Ramos (cell line): ENCODE results near the gene SERHL2.
"Not testable (repeated sequence)": the region's sequence is repeated elsewhere in the genome, so short reads cannot be mapped to it uniquely, and the experiment has no call there.

Source experiments
- in situ Hi-C: fragments of 300-500 bp; cut with MboI; formaldehyde crosslinking; loops from one replicate; pipeline ENCODE4 v1.14.3; 2022; ENCODE audit warnings: low sequenced_read_pairs; ENCODE audit not compliant: unreplicated experiment

The SERHL2 gene, protein sequence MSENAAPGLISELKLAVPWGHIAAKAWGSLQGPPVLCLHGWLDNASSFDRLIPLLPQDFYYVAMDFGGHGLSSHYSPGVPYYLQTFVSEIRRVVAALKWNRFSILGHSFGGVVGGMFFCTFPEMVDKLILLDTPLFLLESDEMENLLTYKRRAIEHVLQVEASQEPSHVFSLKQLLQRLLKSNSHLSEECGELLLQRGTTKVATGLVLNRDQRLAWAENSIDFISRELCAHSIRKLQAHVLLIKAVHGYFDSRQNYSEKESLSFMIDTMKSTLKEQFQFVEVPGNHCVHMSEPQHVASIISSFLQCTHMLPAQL

DNA sequence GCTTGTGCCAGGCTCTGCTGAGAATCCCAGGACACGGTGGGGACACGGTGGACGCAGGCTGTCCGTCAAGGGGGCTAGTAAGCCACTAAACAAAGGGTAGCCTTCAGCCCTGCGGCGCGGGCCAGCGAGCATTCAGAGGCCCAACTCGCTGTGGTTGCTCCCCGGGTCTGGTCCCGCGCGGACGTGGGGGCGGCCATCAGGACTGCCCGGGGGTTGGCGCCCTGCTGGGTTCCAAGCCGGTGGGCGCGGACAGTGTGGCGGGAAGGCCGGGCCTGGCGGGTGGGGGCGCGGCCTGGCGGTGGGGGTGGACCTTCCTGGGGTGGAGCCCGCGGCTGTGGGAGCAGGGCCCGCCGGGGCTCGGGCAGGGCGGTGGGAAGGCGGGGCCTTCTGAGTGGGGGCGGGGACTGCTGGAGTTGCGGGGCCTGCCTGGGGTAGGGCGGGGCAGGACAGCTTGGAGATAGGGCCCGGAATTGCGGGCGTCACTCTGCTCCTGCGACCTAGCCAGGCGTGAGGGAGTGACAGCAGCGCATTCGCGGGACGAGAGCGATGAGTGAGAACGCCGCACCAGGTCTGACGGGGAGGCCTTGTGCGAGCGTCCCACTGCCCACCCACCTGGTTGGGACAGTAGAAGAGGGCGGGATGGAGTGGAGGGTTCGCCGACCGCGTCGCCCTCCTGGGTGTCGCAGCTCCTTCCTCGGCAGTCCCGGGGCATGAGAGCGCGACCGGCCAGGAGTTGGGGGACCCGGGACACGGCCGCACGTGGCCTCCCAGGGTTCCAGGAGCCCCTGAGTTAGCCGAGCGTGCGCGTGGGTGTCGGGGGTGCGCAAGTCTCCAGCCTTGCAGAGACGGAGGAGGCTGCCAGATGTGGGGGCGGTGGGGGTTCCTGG is at the start of gene SERHL2:
SERHL2 (plus strand) TSS at position 482 of the 887 bp plus-strand sequence; CDS start at position 547, 65 bp downstream.
- in situ Hi-C loops: no loop called here

DNA sequence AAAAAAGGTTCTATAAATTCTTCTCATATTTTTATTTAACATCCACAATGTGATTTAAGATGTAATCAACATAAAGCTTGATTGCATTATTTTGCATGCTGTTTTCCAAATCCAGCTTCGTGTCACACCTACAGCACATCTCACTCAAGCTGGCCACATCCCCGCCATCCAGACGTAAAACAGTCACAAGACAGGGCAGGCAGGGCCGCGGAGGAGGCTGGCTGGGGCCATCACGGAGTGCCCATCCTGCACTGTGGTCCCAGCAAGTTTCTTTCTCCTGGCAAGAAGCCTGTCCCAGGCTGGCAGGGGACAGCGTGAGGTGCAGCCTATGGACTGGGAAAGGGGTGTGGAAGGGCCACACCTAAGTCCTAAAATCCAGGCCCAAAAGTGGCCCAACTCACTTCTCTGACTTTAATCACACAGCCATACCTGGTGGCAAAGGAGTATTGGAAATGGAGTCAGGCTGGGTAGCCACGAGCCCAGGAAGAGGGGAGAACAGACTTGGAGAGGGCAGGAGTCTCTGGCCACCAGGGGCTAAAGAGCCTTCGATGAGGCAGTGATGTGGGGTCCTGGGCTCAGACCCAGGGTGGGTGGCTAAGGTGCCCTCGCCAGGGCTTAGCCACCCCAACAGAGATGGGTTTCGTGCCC is 45.3 kb upstream of the SERHL2 start:
- in situ Hi-C loops: not testable (repeated sequence)

DNA sequence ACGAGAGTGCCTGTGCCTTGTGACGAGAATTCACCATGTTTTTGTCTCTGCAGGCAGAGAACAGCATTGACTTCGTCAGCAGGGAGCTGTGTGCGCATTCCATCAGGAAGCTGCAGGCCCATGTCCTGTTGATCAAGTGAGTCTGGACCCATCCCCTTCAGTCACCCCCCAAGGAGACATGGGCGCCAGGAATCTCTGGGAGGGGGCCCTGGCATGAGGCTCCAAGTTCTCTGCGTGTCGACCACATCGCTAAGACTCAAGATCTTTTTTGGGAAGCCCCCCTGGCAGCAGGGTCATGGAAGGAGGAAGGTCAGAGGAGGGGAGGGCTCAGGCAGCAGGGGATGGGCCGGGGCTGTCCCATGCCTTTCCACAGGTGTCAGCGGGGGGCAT is 44.8 kb upstream of the SERHL2 start:
- in situ Hi-C loops: not testable (repeated sequence)

DNA sequence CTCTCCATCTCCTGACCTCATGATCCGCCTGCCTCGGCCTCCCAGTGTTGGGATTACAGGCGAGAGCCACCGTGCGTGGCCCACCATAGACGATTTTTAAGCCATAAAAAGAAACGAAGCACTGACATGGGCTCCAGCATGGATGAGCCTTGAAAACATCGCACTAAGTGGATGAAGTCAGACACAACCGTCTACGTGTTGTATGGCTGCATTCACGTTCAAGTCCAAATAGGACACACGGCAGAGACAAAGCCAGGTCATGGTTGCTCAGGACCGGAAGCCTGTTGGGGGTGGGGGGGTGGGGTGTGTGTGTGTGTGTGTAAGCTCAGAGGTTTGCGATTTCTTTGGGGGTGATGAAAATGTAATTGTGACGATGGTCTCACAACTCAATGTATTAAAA is 44.2 kb upstream of the SERHL2 start:
- in situ Hi-C loops: no loop called here

DNA sequence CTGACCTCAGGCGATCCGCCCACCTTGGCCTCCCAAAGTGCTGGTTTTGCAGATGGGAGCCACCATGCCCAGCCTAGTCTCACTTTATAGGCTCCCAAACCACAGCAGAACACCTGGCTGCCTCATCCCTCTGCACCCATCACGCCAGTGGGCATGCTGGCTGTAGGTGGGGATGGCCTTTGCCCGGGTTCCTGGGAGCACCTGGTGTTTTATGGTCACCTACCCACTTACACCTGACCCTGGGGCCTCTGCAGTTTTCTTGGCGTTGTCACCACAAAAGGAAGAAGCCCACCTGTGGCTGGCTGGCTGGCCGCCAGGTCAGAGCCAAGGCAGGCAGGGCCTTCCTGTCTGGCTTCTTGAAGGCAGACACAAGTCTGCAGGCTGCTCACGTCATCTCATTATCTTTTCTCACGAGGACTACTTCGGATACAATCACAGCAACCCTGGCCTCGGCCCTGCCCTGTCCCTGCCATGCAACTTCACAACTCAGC is 42.3 kb upstream of the SERHL2 start:
- in situ Hi-C loops: no loop called here

DNA sequence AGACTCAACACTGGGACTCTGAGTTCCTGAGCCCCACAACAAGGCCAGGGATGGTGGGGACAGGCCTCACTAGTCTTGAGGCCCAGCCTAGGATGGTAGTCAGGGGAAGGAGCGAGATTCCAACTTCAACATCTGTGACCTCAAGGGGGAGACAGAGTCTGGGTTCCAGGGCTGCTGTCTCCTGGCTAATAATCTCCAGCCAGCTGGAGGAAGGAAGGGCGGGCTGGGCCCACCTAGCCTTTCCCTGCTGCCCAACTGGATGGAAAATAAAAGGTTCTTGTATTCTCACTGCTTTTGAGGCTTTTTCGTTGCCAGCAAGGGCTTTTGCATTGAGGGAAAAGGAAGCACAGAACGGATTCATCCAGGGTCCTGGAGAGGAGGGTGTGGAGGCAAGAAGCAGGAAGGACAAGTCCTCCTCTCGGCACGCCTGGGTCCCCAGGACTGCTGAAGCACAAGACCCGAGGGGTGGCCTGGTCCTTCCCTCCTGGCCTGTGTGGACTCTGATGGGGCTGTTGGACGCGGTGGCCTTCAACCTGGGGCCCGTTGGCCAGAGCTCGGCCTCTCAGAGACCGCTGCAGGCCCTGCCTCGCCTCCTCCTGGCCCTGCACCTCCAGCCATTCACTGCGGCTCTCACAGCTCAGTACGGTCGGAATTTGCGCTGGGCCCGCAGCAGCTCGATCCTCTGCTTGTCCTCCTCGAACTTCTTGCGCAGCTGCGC is 41.3 kb upstream of the SERHL2 start:
- in situ Hi-C loops: not testable (repeated sequence)

DNA sequence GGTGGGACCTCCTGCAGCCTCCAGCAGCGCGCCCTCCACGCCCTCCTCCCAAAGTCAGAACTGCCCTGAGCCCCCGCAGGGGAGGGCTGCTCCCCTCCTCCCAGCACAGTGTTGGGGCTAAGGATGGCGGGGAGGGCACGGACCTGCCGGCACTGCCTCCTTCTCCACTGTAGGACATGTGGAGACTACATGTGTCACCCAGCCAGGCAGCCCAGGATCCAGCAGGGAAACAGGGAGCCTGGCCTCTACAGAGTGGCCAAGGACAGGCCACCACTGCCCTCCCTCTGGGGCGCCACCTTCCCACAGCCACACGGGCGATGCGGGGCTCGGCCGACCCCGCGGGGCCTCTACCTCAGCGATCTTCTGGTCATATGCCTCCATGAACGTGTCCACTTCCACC is 39.4 kb upstream of the SERHL2 start:
- in situ Hi-C loops: not testable (repeated sequence)

DNA sequence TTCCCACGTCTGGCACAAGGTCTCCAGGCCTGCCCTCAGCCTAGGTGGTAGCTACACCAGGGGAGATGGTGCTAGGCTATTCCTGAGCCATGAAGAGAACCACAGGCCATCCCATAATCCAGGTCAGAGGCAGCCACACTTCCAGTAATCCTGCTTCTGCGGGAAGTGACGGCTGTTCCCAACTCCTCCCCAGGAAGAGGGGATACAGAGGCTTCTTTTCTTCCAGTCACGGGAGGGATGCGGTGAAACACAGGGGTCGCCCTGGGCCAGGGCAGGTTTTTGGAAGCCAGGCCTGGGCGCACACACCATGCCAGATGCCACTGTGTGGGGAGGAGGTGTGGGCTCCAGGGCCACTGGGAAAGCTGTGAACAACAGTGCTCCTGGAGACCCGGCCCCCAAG is 38.5 kb upstream of the SERHL2 start:
- in situ Hi-C loops: not testable (repeated sequence)

DNA sequence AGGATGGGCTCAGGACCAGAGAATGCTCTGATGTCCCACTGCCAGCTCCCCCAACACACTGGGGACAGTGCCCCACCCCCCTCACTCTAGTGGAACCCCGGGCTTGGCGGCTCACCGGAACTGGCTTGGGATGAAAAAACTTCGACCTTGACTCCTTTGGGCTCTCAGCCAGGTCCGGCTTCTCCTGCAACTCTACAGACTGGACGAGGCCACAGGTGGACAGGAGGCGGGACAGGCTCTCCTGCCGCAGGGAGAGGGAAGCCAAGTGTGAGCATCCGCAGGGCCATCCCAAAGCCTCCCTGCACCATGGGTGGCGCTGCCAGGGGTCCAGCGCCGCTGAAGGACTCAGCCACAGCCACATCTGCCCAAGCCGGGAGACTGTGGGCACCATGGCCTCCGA is 37.9 kb upstream of the SERHL2 start:
- in situ Hi-C loops: no loop called here

DNA sequence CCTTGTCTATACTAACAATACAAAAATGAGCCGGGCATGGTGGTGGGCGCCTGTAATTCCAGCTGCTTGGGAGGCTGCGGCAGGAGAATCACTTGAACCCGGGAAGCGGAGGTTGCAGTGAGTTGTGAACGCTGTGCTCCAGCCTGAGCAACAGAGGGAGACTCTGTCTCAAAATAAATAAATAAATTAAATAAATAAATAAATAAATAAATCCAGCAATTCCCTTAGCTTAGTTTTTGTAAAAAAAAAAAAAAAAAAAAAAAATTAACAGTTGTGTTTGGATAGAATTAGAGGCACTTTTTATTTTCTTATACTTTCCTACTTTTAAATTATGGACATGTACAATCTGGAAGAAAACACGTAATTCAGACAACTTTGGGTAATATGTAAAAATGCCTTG is 36.7 kb upstream of the SERHL2 start:
- in situ Hi-C loops: not testable (repeated sequence)

DNA sequence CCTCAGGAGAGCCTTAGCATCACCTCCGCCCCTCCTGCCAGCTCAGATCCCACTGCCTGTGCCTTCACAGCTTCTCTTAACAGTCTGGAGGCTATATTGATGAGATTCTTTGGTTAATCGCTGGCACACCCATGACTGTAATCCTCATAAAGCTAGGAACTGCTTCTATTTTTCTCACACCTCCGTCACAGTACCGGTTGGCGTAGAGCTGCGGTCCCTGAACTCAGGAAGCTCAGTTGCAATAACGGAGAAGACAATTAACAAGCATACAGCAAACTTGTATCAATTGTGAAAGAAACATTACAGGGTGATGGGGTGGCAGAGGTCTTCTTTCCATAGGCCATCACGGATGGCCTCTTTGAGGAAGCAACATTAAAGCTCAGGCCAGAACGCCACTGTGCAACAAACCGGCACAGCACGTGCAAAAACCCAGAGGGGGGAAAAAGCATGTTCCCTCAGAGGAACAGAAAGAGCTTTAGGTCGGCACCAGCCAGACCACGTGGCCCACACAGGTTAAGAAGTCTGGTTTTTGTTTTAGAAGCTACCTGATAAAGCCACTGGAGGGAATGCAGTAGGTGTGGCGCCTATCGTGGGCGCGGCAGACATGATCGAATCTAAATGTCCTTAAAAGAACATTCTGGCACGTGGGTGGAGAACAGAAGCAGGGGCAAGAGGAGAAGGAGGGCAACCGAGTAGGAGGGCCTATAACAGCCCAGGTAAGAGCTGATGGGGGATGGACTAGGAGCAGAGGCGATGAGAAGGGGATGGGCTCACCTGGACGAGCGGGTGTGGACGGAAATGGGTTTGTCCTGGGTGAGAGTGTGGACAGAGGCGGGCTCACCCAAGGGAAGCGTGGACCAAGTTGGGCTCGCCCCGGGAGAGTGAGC is 34.9 kb upstream of the SERHL2 start:
- in situ Hi-C loops: not testable (repeated sequence)

DNA sequence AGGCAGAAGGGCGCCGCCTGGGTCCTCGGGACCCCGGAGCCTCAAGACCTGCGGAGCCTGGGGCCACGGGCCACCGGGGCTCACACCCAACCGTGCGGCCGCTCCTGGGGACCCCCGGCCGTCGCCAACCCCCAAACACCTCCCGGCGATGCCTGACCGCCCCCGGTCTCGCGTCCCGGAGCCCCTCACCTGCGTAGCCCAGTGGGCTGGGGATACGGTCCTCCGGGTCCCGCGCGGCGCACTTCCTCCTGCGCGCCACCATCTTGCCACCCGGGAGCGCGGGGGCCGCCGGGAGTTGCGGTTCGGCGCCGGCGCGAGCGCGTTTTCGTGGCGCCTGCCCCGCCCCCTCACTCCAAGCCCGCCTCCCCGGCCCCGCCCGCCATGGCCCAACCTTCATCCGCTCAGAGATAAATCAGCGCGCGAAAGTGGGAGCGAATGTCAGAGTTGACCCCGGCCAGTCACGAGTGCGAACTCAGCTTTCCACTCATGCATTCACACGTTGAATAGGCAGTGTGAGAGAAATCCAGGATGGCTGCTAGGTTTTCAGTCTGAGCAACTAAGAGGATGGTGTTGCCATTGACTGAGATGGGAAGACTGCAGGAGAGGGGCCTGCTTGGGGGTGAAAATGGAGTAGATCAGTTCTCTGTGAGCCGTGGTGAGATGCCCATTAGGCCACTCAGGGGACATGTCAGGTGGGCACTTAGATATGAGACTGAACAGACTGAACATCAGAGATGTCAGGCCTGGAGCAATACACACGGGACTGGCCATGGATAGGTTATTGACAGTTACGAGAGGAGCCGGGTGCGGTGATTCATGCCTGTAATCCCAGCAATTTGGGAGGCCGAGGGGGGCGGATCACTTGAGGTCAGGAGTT is 34.0 kb upstream of the SERHL2 start, which contains the start of gene RRP7A:
RRP7A (minus strand) TSS at position 272 of the 877 bp plus-strand sequence; CDS start at position 262, 10 bp downstream.
- in situ Hi-C loops: loop anchor here (5.0 kb wide), 1 partner anchor 43 kb away; no protein-coding TSS in a partner anchor

DNA sequence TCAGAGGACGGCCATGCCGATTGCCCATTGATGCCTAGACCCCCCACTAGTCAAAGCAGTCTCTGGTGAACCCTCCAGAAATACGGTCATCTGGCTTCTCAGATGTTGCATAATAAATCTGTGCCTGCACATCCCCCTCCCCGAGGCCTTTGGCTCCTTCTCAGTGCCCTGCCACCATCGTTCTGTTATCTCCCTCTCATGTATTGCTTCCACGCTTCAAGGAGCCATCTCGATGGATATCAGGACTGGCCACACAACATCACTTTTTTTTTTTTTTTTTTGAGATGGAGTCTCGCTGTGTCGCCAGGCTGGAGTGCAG is 32.6 kb upstream of the SERHL2 start:
- in situ Hi-C loops: loop anchor here (5.0 kb wide), 1 partner anchor 41 kb away; no protein-coding TSS in a partner anchor

DNA sequence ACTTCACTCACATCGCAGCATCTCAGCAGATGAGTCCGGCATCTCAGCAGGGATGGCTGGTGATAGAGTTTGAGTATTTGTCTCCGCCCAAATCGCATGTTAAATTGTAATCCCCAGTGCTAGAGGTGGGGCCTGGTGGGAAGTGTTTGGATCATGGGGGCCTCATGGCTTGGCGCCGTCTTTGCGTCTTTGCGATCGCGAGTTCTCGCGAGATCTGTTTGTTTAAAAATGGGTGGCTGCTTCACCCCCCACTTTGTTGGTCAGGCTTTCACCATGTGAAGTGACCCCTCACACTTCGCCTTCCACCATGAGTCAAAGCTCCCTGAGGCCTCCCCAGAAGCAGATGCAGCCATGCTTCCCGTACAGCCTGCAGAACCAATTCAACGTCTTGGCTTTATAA is 31.2 kb upstream of the SERHL2 start:
- in situ Hi-C loops: loop anchor here (5.0 kb wide), 1 partner anchor 40 kb away; no protein-coding TSS in a partner anchor

DNA sequence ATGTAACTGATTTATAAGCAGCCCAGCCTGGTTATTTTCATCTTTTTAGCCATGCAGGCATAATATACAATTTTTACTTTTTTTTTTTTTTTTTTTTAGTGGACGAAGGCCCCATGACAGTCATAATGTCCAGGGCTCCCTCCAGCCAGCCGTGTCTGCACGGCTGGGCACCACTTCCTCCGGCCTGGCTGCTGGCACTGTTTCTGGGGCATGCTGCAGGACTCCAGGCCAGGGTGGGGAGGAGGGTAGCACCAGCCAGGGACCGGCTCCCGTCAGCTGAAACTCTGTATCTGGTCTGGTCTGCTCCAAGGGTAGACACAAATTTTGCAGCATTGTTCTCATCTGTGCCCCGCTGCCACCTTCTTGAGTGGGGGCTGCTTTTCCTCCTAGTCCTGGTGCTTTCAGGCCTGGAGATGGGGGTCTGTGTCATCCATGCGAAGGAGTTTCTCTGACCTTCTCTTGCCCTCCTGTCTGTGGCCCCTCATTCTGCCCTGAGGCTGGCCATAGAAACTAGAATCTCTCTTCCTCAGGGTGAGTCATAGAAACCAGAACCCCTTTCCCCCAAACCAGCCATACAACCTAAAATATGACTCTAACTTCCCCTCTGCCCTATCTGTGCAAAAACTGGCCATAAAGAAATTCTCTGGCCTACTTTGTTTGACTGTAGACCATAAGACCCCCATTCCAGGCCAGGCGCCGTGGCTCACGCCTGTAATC is 25.0 kb upstream of the SERHL2 start:
- in situ Hi-C loops: no loop called here

DNA sequence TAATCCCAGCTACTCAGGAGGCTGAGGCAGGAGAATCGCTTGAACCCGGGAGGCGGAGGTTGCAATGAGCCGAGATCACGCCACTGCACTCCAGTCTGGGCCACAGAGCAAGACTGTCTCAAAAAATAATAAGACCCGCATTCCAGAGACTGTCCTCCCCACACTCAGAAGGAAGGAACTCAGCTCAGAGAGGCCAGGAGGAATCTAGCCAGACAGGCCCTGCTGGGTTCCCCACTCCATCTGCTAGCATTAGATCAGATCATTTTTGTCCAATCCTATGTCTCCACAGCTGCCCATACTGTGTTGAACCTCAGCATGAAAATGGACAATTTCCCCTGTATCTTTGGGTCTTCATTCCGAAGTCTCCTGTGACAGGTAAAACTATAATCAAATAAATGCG is 24.3 kb upstream of the SERHL2 start:
- in situ Hi-C loops: not testable (repeated sequence)

DNA sequence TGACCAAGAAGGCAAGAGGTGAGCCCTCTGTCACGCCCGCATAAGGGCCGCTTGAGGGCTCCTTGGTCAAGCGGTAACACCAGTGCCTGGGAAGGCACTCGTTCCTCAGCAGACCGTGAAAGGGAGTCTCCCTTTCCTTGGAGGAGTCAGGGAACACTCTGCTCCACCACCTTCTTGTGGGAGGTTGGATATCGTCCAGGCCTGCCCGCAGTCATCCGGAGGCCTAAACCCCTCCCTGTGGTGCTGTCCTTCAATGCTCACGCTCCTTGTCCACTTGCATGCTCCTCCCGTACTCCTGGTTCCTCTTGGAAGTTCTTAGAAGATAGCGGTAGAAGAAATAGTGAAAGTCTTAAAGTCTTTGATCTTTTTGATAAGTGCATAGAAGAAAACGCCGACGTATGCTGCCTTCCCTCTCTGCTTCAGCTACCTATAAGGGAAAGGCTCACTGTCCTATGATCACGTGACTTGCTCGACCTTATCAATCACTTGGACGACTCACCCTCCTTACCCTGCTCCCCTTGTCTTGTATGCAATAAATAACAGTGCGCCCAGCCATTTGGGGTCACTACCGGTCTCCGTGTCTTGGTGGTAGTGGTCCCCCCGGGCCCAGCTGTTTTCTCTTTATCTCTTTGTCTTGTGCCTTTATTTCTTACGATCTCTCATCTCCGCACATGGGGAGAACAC is 22.2 kb upstream of the SERHL2 start:
- in situ Hi-C loops: not testable (repeated sequence)
